GM04504 (cell line): ENCODE measurements around the gene CLIC1.

Experiments used
- DNase-seq: peaks from one replicate; pipeline ENCODE4 v3.0.0-alpha.2; 2012; ENCODE audit warnings: low read depth

Gene CLIC1

GRCh38 chr6:31737991-31738979, 2.0 kb upstream of the CLIC1 start:
- DNase-seq: peak; percentile 62

DNA sequence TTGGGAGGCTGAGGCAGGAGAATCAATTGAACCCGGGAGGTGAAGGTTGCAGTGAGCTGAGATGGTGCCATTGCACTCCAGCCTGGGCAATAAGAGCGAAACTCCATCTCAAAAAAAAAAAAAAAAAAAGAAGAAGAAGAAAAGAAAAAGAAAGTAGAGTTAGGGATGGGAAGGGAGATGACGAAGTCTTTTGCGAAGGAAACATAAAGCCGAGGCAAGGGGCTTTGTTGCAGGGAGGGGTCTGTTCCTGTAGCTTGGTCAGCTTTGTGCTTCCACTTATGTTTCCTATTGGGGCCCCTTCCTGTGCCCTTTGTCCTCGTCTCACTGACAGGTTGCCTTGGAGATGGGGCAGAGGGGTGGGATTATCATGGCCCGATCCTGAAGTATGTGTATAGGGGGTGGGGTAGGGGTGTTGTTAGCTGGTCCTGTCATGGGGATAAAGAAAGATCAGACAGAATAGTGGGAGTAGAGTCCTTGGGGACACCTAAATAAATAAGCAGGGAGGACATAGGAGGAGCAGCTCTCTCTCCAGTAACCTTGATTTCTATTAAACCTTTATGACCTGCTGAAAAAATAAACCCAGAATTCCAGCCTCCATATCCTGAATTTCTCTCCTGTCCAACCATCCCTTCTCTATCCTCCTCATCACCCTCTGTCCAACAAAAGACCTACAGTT, 1.1 kb upstream of the CLIC1 start:
- DNase-seq: no peak

DNA sequence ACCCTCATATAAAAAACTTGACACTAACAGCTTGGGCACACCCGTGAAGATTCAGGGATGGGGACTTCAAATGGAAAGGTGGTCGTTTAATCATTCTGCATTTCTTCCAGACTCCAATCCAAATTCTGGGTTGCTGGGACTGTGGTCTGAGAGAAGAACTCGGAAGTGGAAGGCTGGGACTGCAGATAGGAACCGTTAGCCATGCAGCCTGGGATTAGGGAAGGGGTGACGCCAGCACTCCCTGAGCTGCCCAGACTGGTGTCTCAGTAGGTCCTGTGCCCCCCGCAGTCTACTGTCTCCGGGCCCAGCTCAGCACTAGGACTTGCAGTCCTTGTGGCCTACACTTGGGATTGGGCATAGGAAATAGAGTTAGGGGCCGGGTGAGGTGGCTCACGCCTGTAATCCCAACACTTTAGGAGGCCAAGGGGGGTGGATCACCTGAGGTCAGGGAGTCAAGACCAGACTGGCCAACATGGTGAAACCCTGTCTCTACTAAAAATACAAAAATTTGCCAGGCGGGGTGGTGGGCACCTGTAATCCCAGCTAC, 511 bp upstream of the CLIC1 start:
- no peak for DNase-seq

- DNase-seq: peak; percentile 51
Measured at GRCh38 chr6:31734821-31735406, 1.4 kb downstream of the CLIC1 start.

GRCh38 chr6:31734247-31734820, 2.0 kb downstream of the CLIC1 start:
- DNase-seq: no peak

- no peak for DNase-seq
Measured at GRCh38 chr6:31733734-31734133, 2.6 kb downstream of the CLIC1 start.

DNA sequence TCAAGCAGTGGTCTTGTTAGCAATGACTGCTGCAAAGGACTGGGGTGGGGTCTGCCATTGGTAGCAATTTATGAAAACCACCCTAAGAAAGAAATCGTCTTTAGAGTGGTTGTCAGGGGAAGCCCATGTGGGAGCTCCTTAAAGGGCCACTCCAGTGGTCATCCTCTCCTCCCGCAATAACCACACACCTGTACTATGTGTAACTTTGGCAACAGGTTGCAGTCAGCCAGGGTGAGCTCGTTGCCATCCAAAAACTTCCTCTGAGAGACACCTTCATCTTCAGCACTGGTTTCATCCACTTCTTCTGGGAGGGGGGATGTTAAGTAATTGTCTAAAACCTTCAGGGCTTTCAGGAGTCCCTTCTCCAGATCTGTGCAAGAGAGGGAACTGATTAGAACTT, 4.3 kb downstream of the CLIC1 start:
- DNase-seq: no peak

DNA sequence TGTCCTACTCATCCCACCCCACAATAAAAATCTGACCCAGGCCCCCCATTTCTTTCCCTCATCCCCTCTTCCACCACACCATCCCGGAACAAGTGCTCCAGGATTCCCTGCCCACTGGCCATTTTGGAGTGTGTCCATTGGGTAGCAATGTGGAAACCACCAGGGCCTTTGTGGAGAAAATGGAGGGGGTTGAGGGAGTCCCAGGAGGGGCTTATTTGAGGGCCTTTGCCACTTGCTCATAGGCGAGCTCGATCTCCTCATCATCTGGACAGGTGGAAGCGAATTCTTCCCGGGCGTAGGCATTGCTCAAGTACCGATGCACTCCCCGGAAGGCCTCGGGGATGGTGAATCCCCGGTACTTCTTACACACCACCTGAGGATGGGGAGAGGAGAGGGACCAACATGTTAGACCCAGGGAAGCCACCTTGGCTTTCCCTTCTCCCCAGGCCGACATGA, 5.7 kb downstream of the CLIC1 start:
- DNase-seq: no peak

- DNase-seq: peak; percentile 79
Measured at GRCh38 chr6:31729979-31730630, 6.2 kb downstream of the CLIC1 start.

DNA sequence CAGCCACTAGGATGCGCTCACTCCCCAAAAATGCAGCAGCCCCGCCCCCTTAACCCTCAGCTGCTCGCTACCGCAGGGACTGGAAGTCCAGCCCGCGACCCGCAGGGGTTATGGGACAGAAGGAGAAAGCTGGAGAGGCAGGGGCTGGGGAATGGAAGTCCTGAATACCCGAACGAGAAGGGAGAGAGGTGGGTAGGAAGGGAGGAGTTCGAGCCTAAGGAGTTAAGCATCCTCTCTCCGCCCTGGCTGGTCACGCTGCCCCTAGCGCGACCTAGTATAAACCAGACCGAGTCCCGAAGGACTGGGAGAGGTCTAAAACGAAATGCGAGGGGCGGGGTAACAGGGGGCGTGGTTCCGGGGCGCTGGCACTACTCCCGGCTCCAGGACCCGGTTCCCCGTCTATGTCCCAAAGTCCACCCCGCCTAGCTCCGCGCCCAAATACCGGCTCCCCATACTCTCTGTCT, 6.8 kb downstream of the CLIC1 start:
- peak; percentile 84 for DNase-seq

DNA sequence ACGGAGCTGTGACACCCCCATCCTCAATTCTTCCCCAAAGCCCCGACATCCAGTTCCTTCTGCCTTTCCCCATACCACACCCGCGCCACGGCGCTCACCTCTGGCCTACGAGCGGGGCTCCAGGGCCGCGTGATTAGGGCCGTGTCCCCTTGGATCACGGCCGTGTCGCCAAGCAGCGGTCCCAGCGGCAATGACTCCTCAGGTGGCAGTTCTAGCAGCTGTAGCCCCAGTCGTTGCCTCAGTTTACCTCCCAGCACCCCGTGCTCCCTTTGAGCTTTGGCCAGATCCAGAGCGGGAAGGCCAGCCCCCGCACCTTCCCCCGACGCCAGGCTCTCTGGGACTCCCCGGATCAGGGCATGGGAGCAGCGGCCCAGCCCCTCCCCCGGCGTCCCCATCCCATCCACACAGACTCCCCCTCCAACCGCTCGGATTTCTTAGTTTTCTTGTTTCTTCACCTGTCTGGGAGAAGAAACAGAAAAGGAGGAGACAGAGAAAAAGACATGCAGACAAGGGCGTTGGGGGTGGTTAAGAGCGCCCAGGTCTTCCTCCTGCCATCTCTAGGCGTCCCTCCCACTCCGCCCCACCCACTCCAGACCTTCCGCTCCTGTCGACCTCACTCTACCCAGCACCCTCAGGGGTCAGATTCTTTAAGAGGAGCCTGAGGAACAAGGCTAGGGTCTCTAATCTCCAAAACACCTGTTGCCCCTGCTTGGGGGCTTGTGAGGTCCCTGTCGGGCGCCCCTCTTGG, 7.4 kb downstream of the CLIC1 start, which contains the start of gene DDAH2:
DDAH2 (minus strand) TSS at position 533 of the 748 bp plus-strand sequence; CDS start at position 395, 138 bp downstream.
- no peak for DNase-seq

DNA sequence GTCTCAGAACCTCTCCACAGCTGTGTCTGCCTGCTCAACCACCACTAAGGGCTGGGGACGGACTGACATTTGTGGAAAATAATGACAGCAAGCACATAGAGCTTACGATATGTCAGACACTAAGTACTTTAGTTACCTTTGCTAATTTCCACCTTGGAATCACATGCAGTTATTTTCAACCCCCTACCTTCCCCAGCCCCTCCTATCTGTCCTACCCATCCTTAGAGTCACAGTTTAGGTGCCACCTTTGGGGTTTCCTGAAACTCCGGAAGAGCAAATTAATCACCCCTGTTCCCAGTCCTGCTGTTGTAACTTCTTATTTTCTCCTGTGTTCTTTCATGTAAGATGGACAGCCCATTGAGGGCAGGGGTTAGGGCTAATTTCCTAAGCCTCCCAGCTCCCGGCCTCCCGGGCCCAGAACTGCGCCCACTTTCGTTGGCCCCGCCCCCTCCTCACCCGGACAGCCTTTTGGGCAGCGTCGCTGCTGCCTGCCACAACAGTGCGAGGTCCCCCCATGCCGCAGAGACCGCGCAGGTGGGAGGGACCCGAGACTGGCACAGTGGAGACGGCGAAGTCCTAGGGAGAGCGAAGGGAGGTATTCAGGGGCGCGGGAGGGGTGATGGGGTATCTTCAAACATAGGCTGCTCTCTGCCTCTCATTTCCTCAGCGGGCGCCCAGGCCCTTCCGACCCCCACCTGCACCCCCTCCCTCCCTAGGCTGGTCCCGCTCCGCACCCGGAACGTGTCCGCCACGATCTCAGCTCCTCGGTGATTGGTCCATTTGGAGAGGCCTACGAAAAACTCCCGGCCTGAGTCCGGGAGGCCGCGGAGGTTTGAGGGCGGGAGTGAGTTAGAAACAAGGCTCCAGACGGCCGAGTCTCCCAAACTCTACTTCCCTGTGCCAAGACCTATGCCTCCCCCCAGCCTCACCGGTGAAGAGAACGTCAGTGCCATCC, 8.3 kb downstream of the CLIC1 start:
- no peak for DNase-seq

- no peak for DNase-seq
Measured at GRCh38 chr6:31727034-31727716, 9.2 kb downstream of the CLIC1 start.

DNA sequence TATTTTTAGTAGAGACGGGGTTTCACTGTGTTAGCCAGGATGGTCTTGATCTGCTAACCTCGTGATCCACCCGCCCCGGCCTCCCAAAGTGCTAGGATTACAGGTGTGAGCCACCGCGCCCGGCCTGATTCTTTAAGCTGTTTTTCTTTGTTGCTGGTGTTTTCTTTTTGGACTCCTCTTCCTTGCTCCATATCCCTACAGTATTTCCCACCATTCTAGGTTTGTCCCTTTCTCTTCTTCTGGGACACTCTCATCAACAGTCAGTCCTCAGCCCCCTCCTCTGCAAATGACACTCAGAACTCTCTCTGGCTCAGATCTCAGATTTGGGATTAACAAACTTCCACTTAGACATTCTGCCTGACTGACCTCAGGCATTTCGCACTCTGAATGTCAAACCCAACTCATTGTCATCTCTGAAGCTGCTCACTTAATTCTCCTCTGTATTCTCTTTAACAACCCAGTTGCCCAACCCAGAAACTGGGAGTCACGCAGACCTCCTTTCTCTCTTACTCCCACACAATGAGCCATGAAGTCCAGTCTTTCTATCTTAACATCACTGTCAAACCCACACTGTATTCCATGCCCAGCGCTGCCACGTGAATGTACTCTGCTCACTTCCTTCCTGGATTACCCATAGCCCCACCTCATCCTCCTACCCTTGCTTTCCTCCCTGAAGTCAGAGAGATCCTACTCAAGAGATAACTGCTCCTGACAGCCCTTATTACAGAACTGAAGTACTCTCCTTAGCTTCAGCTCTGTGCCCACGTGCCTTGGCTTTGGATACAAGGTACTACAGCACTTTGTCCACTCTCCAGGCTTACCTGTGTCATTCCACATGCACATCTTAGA, 10.6 kb downstream of the CLIC1 start:
- no peak for DNase-seq

DNA sequence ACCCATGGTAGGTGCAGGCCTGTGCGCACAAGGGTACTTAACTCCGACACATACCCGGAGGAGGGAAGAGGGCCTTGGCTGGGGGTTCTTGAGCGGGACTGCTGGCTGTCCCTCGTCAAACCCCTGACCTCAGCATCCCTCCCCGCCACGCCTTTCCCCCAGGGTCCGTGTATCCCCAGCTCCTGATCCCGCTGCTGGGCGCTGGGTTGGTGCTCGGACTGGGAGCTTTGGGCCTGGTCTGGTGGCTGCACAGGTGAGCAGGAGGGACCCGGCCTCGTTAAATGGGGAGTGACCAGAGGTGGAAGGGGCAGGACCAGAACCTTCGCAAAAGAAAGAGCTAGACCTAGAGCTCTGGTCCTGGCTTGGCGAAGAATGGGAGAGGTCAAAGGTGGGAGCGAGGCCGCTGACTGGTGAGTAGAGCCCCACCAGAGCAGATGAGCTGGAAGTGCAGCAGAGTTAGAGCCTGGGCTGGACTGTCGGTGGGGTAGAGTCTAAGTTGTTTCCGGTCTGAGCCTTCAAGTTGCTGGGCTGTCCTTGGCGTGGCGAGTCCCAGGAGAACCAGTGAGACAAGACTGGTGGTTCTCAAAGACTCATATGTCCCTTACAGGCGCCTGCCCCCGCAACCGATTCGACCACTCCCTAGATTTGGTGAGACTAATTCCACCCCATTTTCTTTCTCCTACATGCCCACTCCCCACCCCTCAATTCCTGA, 12.2 kb downstream of the CLIC1 start:
- no peak for DNase-seq

GRCh38 chr6:31723245-31723979, 12.9 kb downstream of the CLIC1 start, which contains the start of gene MPIG6B:
TSS of gene MPIG6B (plus strand) at chr6:31723373. CDS start at chr6:31723384, 11 bp downstream.
- no peak for DNase-seq
